ENCODE data around the gene PTPN1.

The PTPN1 gene

GRCh38 chr20:50533061-50533460, 22.9 kb downstream of the PTPN1 start:
- Histone ChIP-seq H3K79me2 (ENCODE audit: insufficient read depth, low read length) (peaks cover 2% of the 10 kb centered on the region; the same call in 1 of the 2 replicates), H3K4me1 (ENCODE audit: insufficient read depth, low read length, severe bottlenecking) (peaks cover 8% of the 10 kb centered on the region), H3K4me3 (ENCODE audit: low read depth, low read length, poor library complexity, severe bottlenecking) (no peak overlapping the region), H2AFZ (ENCODE audit: low read length) (no peak overlapping the region), H3K36me3 (ENCODE audit: insufficient read depth, low read length) (0 out of 2 replicates have a peak, but pooled peaks cover 2% of the 10 kb centered on the region), H3F3A (ENCODE audit: insufficient read depth, low read length) (no peaks in the 10 kb centered on the region), H4K20me1 (ENCODE audit: insufficient read depth, low read length) (no peaks in the 10 kb centered on the region), H3K9me2 (ENCODE audit: low read depth, low read length) (no peaks in the 10 kb centered on the region), H3K4me2 (ENCODE audit: low read length) (no peak overlapping the region), H3K27me3 (ENCODE audit: insufficient read depth, low read length) (no peaks in the 10 kb centered on the region), H3K9me3 (ENCODE audit: low read length) (no peaks in the 10 kb centered on the region), H3K27ac (ENCODE audit: low read depth, low read length, poor library complexity, severe bottlenecking) (no peak overlapping the region), H3K9ac (ENCODE audit: low read length) (no peak overlapping the region)
- TF ChIP-seq, protein P1, sequence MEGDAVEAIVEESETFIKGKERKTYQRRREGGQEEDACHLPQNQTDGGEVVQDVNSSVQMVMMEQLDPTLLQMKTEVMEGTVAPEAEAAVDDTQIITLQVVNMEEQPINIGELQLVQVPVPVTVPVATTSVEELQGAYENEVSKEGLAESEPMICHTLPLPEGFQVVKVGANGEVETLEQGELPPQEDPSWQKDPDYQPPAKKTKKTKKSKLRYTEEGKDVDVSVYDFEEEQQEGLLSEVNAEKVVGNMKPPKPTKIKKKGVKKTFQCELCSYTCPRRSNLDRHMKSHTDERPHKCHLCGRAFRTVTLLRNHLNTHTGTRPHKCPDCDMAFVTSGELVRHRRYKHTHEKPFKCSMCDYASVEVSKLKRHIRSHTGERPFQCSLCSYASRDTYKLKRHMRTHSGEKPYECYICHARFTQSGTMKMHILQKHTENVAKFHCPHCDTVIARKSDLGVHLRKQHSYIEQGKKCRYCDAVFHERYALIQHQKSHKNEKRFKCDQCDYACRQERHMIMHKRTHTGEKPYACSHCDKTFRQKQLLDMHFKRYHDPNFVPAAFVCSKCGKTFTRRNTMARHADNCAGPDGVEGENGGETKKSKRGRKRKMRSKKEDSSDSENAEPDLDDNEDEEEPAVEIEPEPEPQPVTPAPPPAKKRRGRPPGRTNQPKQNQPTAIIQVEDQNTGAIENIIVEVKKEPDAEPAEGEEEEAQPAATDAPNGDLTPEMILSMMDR (IDR thresholded peaks at IDR 0.05; ENCODE audit: low read length) = no peak
- TF ChIP-seq EZH2 (IDR thresholded peaks at IDR 0.05; ENCODE audit: borderline replicate concordance, low read length) = no peak

DNA sequence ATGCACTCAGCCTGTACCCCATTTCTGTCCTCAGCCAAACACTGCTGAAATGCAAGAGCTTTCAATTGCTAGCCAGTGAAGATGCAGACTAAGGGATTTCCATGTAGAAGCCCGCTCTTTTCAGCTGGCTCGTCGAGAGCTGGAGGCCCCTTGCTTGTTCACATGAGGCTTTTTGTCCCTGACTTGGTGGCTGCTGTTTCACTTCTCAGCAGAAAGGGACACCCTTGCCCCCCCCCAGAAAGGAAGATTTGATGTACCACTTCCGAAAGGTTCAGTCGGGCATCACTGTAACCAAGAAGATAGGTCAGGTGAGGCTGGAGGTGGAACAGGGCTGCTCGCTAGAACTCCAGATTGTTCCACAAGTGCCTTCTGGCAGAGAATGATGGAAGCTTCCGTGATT, 23.3 kb downstream of the PTPN1 start:
- Histone ChIP-seq H3K9me3 (ENCODE audit: low read length) (no peaks in the 10 kb centered on the region), H3K27ac (ENCODE audit: low read depth, low read length, poor library complexity, severe bottlenecking) (no peak overlapping the region), H3K4me3 (ENCODE audit: low read depth, low read length, poor library complexity, severe bottlenecking) (no peak overlapping the region), H2AFZ (ENCODE audit: low read length) (no peak overlapping the region), H3K36me3 (ENCODE audit: insufficient read depth, low read length) (no peaks in the 10 kb centered on the region), H3K9me2 (ENCODE audit: low read depth, low read length) (no peaks in the 10 kb centered on the region), H3K27me3 (ENCODE audit: insufficient read depth, low read length) (no peaks in the 10 kb centered on the region), H3K79me2 (ENCODE audit: insufficient read depth, low read length) (peaks cover 6% of the 10 kb centered on the region), H3F3A (ENCODE audit: insufficient read depth, low read length) (no peaks in the 10 kb centered on the region), H3K4me1 (ENCODE audit: insufficient read depth, low read length, severe bottlenecking) (peaks cover 11% of the 10 kb centered on the region), H4K20me1 (ENCODE audit: insufficient read depth, low read length) (no peaks in the 10 kb centered on the region), H3K9ac (ENCODE audit: low read length) (no peak overlapping the region), H3K4me2 (ENCODE audit: low read length) (no peak overlapping the region)
- TF ChIP-seq EZH2 (IDR thresholded peaks at IDR 0.05; ENCODE audit: borderline replicate concordance, low read length) = no peak
- TF ChIP-seq, protein P1 (IDR thresholded peaks at IDR 0.05; ENCODE audit: low read length) = no peak

DNA sequence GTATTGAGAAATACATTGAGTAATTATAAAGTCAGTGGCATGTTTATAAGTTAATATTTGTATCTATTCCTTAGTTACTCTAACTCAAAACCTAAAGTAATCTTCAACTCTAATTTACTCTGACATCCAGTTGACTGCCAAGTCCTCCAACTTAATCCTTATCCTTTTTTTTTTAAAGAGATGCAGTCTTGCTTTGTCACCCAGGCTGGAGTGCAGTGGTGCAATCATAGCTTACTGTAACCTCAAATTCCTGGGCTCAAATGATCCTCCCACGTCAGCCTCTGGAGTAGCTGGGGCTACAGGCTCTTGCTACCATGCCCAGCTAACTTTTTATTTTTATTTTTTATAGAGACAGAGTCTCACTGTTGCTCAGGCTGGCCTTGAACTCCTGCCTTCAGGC, 24.4 kb downstream of the PTPN1 start:
- Histone ChIP-seq H3F3A (ENCODE audit: insufficient read depth, low read length) (no peaks in the 10 kb centered on the region), H3K36me3 (ENCODE audit: insufficient read depth, low read length) (peaks cover 5% of the 10 kb centered on the region; the same call in 1 of the 2 replicates), H3K9me2 (ENCODE audit: low read depth, low read length) (no peaks in the 10 kb centered on the region), H3K9me3 (ENCODE audit: low read length) (no peaks in the 10 kb centered on the region), H3K79me2 (ENCODE audit: insufficient read depth, low read length) (peaks cover 6% of the 10 kb centered on the region), H4K20me1 (ENCODE audit: insufficient read depth, low read length) (no peaks in the 10 kb centered on the region), H3K4me3 (ENCODE audit: low read depth, low read length, poor library complexity, severe bottlenecking) (no peak overlapping the region), H2AFZ (ENCODE audit: low read length) (no peak overlapping the region), H3K4me2 (ENCODE audit: low read length) (no peak overlapping the region), H3K27me3 (ENCODE audit: insufficient read depth, low read length) (no peaks in the 10 kb centered on the region), H3K9ac (ENCODE audit: low read length) (no peak overlapping the region), H3K4me1 (ENCODE audit: insufficient read depth, low read length, severe bottlenecking) (peaks cover 11% of the 10 kb centered on the region), H3K27ac (ENCODE audit: low read depth, low read length, poor library complexity, severe bottlenecking) (no peak overlapping the region)
- TF ChIP-seq EZH2 (IDR thresholded peaks at IDR 0.05; ENCODE audit: borderline replicate concordance, low read length) = no peak
- TF ChIP-seq, protein P1 (IDR thresholded peaks at IDR 0.05; ENCODE audit: low read length) = no peak
